Posterior cingulate gyrus (tissue), 11 donors: Measurements from ENCODE around the gene MALL.
A peak's percentile ranks its signal among the peaks of the same experiment; 100 is the strongest.
"Not testable (repeated sequence)": the region's sequence is repeated elsewhere in the genome, so short reads cannot be mapped to it uniquely, and the experiment has no call there.

Experiments
- DNase-seq, 10 donors: peaks; one replicate each; pipeline versions ENCODE4 v3.0.0 to v3.0.0-alpha.2; 2020 to 2021; ENCODE audit warnings: mixed read lengths in 3 of 10
- intact Hi-C: fragments of 100-400 bp; cut with DNase I; formaldehyde crosslinking; loops from one replicate; pipeline ENCODE4 v1.15.1; 2023

The MALL gene

DNA sequence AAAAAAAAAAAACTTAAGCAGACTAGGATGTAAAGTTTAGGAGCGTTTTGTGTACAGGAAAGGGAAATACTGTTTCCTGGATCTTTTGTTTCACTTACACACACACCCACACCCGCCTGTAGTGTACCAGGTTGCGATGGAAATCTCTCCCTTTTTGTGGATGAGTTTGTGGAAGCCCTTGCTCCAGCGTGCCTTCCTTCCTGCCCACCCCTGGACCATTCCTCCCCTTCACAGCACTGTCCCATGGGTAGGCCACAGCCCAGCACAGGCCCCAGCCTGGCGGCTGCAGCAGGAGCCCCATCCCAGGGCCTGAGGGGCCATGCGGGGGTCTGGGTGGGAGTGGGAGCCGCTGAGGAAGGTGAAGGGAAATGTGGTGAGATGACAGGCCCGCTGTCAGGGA lies 15.1 kb downstream of the MALL start:
- peak in 2 of 10 donors; percentile 42 to 52 for DNase-seq
- intact Hi-C loops: no loop called here

DNA sequence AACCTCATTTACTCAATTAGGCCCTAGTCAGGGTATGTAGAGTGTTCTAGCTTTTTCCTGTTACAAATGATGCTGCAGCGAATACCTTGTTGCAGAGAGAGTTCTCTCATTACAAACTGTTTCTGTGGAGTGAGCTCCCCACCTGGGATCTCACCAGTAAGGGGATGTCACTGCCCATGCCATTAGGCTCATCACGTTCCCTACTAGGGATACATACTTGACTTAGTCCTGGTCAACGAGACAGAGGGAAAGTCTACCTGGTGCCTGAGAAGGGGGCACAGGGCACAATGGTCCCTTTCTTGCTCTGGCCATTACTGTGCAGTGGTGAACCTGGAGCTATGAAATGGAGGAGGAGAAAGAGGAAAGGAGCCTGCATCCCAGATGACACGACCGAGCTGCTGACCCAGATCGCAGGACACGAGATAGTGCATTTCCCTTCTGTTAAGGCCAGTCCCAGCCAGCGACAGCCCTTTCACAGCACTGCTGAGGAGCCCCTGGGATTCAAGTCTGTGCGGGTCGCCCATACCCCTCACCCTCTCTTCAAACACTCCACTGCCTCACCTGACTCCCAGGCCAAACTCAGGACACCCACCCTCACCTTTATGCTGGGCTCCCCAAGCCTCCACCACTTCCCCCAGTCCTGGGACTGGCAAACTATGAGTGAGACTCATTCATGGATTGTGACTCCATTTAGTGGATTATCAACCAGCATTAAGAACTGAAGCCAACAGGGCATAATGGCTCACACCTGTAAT lies 16.0 kb downstream of the MALL start:
- intact Hi-C loops: no loop called here

DNA sequence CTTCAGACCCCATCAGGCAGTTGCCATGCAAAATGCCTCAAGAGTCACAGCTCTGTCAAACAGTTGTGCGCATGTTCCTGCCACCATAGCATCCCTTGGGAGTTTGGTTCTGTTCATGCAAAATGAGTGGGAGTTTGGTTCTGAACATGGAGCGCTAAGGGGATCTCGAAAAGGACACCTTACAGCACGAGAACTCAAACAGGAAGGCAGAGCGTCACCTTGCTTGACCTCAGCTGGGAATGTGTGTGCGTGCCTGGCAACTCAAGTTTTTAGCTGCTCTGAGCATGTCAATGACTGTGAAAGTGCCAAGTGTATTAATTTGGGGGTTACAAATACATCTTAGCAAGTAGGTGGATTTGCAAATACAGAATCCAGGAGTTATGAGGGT lies 16.6 kb downstream of the MALL start:
- intact Hi-C loops: no loop called here
- DNase-seq: no peak

More for the DNA sequence above, 16.0 kb downstream of the MALL start:
- DNase-seq: peak in 1 of 10 donors; percentile 29

DNA sequence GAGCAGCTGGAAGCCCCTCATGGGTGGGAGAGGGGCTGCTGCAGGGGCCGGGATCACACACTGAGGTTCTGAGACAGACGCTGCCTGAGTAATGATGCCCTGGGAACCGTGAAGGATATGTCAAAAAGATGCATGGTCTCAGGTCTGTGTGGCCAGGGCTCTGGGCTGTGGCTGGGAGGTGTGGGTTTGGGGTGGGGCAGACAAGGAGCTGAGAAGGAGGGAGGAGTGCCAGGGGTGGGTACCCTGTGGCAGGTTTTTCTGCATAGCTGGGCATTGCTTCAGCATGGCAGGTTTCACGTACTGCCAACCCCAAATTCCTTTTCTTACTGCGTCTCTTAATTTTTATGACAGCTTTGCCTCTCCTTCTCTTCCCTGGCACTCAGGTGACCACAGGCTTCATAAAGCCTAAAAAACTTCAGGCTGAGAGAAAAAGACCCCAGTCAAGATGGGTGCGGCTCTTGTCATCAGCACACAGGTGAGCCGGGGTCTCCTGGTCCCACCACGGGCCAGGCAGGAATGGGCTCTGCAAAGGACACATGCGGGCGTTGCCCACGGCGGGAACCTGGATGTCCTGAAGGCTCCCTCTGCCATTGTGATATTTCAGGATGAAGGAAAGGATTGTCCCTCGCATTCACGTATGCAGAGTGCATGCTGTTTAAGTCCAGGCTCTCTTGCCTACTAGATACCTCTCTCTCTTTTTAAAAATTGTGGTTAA lies 18.0 kb downstream of the MALL start:
- peak in 2 of 10 donors; percentile 62 to 76 for DNase-seq
- intact Hi-C loops: no loop called here

DNA sequence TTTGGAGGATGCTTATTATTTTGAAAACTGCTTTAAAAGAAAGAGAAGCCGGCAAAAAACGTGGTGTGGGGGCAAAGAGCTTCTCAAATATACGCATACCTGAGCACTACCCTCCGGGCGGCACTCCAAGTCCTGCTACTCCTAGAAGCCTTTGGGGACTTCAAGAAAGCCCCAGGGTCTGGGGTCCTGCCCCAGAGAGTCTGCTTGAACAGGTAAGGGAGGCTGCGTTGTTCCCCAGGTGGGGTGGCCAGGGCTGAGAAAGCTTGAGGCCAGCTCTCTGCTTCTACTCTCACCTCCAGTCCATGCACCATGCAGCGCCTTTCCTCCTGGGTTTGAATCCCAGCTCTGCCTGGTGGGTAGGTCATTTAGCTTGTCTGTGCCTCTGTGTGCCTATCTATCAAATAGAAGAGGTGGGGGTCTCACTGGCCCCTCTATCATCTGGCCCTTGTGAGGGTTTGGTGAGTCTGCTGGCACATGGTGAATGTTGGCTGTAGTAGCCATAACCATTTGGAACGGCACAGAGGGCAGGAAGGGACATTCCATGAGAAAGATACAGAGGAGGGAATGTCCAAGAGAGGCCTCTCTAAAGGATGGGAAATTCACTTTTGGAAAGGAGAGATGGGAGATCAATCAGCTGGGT lies 19.5 kb downstream of the MALL start:
- peak in 3 of 10 donors; percentile 48 to 69 (median 62) for DNase-seq
- intact Hi-C loops: no loop called here

DNA sequence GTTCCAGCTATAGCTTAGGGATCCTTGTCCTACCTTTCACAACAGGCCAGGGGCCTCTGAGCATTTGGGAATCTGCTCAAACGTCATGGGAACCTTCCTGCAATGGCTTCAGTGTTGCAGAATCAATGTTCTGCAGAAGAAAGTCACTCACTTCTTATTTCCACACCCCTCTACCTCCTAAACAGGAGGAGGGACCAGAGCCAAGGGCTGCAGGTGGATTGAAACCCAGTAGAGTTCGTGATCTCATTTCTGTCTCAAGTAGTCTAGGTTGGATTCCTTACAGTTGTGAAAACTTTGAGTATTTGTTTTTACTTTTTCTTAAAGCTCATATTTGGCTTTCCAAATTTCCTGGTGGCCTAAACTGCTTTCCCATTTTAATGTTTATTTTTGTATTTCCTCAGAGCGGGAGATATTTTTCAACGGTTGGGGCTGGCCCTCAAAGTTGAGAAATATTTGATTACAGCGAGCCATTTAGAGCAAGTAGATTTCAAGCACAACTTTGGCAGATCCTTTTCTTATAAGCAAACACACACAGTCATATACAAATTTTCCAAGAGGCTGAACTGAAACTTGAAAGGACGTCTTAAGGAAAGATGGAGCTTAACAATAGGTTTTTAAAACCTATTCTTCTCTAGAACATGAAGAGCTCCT lies 20.6 kb downstream of the MALL start:
- intact Hi-C loops, DNase-seq: not testable (repeated sequence)

DNA sequence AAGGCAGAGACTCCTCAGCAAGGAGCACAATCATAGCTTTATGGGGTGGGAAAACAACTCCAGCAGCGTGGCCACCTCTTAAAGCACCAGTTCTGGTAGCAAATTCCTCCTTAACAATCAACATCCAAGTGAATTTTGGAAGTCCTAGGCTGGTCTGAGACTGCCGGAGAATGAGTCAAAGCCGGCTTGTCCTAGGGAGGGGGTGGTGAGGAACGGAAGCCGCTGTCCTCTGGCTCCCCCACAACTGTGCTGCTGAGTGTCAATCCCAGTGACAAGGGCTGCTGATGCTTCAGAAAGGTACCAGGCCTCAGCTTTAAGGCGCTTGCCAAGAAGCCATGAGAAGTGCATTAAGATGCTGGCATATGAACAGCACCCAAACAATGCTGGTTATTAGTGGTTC lies 21.7 kb downstream of the MALL start:
- DNase-seq, intact Hi-C loops: not testable (repeated sequence)

DNA sequence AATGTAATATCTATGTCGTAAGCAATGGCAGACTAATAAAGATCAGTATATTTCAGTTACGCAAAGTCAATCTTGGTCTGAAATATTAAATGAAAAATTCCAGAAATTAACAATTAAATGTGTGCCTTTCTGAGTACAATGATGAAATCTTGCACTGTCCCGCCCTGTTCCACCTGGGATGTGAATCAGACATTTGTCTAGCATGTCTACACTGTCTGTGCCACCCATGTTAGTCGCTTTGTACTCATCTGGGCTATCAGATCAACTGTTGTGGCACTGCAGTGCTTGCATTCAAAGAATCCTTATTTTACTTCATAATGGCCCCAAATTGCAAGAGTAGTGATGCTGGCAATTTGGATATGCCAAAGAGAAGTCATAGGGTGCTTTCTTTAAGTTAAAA lies 25.5 kb downstream of the MALL start:
- DNase-seq, intact Hi-C loops: not testable (repeated sequence)

DNA sequence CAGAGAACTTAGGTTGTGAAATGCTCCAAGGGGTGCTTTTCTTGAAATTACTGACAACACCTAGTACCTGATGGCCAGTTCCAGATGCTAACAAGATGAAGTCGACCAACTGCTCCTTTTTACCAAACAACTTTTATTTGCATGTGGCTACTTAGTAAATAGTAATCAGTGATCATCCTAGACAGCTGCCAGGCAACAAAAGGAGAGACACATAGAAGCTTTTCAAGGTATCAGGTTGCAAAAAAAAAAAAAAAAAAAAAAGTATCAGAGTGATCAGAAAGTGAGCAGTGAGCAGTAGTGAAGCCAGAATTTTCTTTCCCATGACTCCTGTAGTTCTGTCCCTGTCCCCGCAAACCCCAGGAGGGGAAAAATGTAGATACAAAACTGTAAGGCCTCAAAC lies 31.9 kb downstream of the MALL start:
- intact Hi-C loops, DNase-seq: not testable (repeated sequence)

DNA sequence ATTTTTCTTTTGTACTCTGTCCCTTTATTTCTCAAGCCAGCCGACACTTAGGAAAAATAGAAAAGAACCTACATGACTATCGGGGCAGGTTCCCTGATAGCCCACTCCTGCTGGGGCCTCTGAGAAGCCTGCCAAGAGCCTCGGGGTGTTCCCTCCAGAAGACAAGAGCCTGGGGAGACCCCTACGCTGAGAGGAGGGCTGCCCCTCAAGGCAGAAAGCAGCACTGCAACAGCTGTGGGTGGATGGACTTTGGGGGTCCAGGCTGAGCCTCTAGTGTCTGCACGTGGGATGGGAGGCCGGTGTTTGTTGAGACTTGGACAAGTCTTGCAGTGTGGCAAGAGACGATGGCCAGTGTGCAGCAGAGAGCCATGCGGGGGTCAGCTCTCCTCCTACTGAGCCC lies 32.5 kb downstream of the MALL start:
- intact Hi-C loops, DNase-seq: not testable (repeated sequence)

DNA sequence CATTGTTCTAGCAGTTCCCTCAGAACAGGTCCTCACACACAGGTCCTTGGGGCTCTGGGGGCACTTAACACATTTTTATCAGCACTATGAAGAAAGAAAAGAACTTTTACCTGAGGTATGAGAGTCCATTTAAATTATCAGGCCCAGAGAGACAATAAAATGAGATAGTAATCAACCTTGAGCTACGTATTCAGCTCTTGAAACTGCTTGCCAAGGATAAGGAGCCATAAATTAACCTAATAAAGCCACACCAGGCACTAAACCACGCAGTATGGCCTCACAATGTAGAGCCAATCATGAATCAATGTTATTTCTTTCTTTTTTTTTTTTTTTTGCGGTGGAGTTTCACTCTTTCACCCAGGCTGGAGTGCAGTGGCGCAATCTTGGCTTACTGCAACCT lies 37.5 kb downstream of the MALL start:
- intact Hi-C loops, DNase-seq: not testable (repeated sequence)

DNA sequence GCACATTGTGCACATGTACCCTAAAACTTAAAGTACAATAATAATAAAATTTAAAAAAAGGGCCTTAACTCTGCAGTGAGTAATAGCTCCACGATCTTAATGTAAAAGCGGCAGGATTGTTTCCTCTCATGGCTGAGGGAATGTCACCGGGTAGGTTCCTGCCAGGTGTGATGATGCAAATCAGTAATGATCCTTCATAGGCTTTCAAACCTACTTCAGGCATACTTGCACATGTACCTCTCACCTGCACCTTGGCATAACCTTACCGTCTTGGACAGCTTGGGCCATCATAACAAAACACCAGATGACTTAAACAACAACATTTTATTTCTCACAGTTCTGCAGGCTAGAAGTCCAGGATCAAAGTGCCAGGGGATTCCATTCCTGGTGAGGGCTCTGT lies 39.7 kb downstream of the MALL start:
- intact Hi-C loops, DNase-seq: not testable (repeated sequence)

DNA sequence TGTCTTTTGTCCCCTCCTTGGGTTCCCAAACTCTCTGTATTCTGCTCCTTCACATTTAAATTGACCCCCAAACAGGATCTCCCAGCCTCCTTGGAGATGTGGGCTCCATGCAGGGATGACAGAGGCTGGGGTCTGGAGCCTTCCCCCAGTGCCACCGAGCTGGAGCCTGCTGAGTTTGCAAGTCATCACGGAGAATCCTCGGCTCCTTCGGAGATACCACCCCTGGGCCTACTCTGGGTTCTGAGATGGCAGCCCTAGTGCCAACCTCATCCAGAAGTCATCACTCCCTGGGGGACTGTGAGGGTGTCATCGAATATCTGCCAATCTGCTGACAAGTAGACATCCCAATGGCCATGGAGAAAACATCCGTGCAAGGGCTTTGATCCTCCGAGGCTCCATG lies 45.8 kb downstream of the MALL start:
- DNase-seq: peak in 3 of 10 donors; percentile 33 to 71 (median 45)

DNA sequence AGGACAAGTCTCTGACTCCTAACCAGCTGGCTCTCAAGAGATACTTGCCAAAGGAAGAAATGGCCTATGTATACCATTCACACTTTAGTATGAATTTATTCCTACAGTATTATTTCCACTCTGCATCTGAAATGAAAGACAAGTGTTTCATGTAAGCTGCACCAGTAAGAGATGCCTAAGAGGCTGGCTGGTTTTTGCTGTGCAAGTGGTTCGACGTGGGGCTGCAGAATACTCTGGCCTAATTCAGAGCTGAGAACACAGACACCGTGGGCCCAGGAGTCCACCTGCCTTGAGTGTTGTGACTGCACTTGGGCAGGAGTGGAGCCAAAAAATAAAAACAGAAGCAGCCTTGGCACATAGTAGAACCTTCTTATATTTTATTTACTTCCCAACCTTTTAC lies 47.5 kb downstream of the MALL start:
- peak in 3 of 10 donors; percentile 16 to 44 (median 31) for DNase-seq
- intact Hi-C loops: not testable (repeated sequence)

More for the DNA sequence above, 45.8 kb downstream of the MALL start:
- intact Hi-C loops: not testable (repeated sequence)

DNA sequence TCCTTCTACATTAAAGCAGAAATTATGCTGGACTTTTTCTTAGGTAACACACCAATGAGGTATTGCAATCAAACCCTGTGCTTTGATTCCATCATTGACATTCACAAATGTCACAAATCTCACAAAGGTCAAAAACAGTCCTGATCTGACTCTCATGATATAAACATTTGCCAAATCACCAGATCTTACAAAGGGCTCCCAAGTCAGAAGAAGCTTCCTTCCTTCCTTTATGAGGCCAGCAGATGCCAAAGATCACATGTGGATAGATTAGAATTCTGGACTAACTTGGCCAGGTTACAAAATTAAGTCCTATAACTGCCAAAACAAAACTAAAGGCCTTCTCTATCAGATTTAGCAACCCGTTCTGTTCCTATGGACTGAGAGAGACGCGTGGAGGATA lies 53.3 kb downstream of the MALL start:
- DNase-seq, intact Hi-C loops: not testable (repeated sequence)

DNA sequence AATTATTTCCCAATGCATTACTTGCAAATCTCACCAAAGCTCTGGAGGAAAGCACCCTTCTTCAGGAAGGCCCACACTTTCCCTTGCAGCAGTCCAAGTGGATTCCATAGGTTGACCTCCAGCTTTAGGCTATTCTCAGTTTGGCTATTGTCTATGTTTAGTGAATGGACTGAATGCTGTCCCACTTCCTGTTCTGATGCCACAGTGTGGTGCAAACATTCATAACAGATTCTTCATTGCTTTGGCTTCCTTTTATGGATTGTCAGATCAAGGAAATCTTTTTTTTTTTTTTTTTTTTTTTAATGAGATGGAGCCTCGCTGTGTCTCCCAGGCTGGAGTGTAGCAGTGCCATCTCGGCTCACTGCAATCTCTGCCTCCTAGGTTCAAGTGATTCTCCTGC lies 55.1 kb downstream of the MALL start:
- intact Hi-C loops: not testable (repeated sequence)

DNA sequence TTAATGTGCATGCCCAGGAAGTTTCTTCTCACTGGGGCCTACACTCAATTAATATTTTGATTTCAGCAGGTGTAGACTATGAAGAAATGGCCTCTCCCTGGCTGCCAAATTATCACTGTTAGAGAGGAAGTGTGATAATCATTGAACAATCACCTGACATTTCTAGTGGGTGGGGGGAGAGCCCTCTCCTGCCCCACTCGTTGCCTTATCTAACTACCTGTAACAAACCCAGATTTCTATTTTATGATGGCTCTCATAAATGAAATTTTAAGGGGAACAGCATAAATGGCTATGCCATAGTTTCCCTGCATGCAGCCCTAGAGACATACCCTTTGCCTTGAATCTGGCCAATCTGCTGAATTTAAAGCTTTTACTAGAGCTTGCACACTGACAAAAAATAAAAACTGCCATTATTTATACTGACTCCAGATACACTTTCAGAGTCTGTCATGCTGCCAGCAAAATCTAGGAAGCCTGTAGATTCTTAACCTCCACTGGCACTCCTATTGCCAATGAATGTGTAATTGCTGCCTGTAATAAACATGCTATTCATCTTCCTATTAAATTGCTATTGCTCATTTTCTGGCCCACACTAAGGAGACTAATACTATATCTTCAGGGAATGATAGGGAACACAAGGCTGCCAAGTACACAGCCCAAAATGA lies 55.8 kb downstream of the MALL start:
- DNase-seq, intact Hi-C loops: not testable (repeated sequence)

More for the DNA sequence above, 55.1 kb downstream of the MALL start:
- not testable (repeated sequence) for DNase-seq

DNA sequence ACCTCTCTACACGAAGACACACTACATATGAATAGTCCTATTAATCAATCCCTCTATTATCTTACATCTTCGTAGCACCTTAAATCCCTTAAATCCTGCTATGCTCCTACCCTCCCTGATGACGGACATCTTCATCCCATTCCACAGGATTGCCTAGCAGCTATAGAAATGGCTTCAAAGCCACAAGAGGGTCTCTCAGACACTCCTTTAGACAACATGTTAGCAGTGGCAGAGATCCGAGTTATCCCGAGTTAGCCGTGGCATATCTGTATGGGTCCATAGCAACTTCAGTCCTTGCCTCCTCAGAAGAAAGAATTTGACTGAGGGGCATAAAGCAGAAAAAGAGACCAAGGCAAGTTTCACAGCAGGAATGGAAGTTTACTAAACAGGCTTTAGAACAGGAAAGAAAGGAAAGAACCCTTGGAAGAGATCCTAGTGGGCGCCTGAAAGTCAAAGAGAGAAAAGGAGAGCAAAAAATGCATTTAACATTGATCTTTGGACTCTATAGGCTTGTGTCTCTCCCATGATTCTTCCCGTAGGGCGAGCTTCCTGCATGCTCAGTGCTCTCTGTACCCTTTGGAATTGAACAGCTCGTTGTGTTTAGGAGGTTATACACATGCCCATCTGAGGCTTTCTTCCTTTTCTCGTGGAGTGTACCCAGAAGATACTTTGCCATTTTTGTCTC lies 56.5 kb downstream of the MALL start:
- intact Hi-C loops, DNase-seq: not testable (repeated sequence)

DNA sequence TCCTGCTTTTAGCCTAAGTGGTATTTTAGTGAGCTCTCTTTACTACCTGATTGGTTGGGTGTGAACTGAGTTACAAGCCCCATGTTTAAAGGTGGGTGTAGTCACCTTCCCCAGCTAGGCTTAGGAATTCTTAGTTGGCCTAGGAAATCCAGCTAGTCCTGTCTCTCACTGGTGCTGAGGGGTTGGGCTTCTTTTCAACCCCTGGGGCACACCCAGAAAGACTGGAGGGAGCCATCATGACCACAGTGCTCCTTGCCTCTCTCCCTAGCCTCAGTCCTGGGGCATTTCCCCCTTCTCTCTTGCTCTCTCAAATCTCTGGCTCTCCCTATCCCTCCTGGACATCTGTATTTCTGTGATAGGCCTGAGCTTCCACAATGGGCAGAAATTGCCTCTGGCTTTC lies 57.6 kb downstream of the MALL start:
- DNase-seq, intact Hi-C loops: not testable (repeated sequence)
